Neural cell (in vitro differentiated cells): ENCODE results near the gene KIFAP3.

ENCODE experiments used
- CTCF ChIP-seq: fragments of 450-650 bp; IDR thresholded peaks from 2 replicates; pipeline ENCODE4 v1.5.1; 2014; ENCODE audit warnings: antibody characterized with exemption, mild to moderate bottlenecking, moderate library complexity; ENCODE audit not compliant: poor library complexity, severe bottlenecking
- EZH2 ChIP-seq: fragments of 200-600, 300-800 bp; shearing (Covaris generic), sonication (generic); IDR thresholded peaks from 2 replicates; pipeline ENCODE4 v1.6.1; 2014; ENCODE audit warnings: antibody characterized with exemption, low read length, borderline replicate concordance, mild to moderate bottlenecking; ENCODE audit not compliant: insufficient read depth, poor library complexity, severe bottlenecking
- REST ChIP-seq: IDR thresholded peaks from 2 replicates; pipeline ENCODE4 v1.6.1; 2012; ENCODE audit warnings: borderline replicate concordance
- TAF1 ChIP-seq: IDR thresholded peaks from 2 replicates; pipeline ENCODE4 v1.6.1; 2012; ENCODE audit warnings: low read depth

- TF ChIP-seq CTCF = no peak
- no peak for TF ChIP-seq REST
- no peak for TF ChIP-seq EZH2
- no peak for TF ChIP-seq TAF1
Measured at GRCh38 chr1:169892176-169892926, 182.1 kb downstream of the KIFAP3 start.
